Uterus (tissue), 2 donors: Measurements from ENCODE around the gene UBXN2A.

Experiments used
- POLR2A ChIP-seq, 2 donors: fragments of 450-650 bp; IDR thresholded peaks; one replicate each; pipeline ENCODE4 v1.6.1; 2016; ENCODE audit warnings: antibody characterized with exemption in 2 of 2, mild to moderate bottlenecking in 1 of 2, moderate library complexity in 1 of 2
- TF ChIP-seq, protein P1 (sequence below), 4 experiments: fragments of 200-600 bp in 2 of 4; fragments of 450-650 bp in 2 of 4; sonication (generic) in 2 of 4; IDR thresholded peaks; one replicate each; pipeline ENCODE4 v1.5.1; 2016 to 2019; ENCODE audit warnings: antibody characterized with exemption in 4 of 4, mild to moderate bottlenecking in 2 of 4, moderate library complexity in 1 of 4

DNA sequence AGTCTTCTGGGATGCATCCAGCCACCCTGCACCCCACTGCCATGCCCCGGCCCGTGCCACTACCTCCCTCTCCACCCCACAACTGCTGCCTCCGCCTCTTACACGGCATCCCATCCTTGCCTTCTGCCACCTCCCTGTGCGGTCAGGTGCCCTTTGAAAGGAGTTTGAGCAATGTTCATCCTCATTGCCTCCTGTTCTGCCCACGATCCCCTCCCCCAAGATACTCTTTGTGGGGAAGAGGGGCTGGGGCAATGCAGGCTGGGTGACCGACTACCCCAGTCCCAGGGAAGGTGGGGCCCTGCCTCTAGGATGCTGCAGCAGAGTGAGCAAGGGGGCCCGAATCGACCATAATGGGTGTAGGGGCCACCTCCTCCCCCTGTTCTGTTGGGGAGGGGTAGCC, 78.0 kb downstream of the UBXN2A start:
- TF ChIP-seq, protein P1, sequence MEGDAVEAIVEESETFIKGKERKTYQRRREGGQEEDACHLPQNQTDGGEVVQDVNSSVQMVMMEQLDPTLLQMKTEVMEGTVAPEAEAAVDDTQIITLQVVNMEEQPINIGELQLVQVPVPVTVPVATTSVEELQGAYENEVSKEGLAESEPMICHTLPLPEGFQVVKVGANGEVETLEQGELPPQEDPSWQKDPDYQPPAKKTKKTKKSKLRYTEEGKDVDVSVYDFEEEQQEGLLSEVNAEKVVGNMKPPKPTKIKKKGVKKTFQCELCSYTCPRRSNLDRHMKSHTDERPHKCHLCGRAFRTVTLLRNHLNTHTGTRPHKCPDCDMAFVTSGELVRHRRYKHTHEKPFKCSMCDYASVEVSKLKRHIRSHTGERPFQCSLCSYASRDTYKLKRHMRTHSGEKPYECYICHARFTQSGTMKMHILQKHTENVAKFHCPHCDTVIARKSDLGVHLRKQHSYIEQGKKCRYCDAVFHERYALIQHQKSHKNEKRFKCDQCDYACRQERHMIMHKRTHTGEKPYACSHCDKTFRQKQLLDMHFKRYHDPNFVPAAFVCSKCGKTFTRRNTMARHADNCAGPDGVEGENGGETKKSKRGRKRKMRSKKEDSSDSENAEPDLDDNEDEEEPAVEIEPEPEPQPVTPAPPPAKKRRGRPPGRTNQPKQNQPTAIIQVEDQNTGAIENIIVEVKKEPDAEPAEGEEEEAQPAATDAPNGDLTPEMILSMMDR (IDR thresholded peaks at IDR 0.05) = no peak
- no peak for TF ChIP-seq POLR2A (IDR thresholded peaks at IDR 0.05)
